Measurements from ENCODE around the gene GHR.

DNA sequence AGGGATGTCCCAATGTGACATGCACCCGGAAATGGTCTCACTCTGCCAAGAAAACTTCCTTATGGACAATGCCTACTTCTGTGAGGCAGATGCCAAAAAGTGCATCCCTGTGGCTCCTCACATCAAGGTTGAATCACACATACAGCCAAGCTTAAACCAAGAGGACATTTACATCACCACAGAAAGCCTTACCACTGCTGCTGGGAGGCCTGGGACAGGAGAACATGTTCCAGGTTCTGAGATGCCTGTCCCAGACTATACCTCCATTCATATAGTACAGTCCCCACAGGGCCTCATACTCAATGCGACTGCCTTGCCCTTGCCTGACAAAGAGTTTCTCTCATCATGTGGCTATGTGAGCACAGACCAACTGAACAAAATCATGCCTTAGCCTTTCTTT lies 295.8 kb downstream of the GHR start:
- TF ChIP-seq CTCF (IDR thresholded peaks at IDR 0.05; ENCODE audit: extremely low read depth in 1 of 2, insufficient read depth in 1 of 2, low read depth in 1 of 2, low read length in 2 of 2): no peak
- no peak for TF ChIP-seq EZH2 (IDR thresholded peaks at IDR 0.05; ENCODE audit: borderline replicate concordance, low read depth, low read length, severe bottlenecking)
